ENCODE data around the gene ATP8B1. TPM values are rescaled to one million over a fixed set of nuclear protein-coding genes. Genes with fewer than 3 reads are reported as not detected.

The ATP8B1 gene
- total RNA-seq, 4 donors from 2014 or later, result 120 to 321 (median 252) TPM

DNA sequence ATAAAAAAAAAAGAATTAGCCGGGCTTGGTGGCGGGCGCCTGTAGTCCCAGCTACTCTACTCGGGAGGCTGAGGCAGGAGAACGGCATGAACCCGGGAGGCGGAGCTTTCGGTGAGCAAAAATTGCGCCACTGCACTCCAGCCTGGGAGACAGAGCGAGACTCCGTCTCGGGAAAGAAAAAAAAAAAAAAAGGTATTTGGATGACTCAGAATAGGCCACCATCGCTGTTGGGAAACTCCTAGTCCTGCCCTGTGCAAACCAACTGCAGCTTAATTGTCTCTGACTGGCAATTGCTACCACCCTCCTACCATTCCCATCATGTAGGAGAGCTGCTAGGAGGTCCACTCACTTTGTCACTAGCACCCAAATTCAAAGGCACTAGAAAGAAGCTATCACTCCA lies 43.5 kb downstream of the ATP8B1 start:
- DNase-seq, result no peak
- Histone ChIP-seq H3K4me1 (peaks cover 0 to 43% (median 20%) of the 10 kb centered on the region in 4 donors), H3K9me3 (no peaks in the 10 kb centered on the region), H3K36me3 (no peaks in the 10 kb centered on the region), H3K27me3 (no peaks in the 10 kb centered on the region), H3K4me3 (no peak overlapping the region), H3K27ac (peak overlapping the region; percentile 66 to 81 (median 76))
- WGBS, 2 donors (ENCODE audit: low coverage in 1 of 2), result 84 to 88% methylated on average over 11 to 13 of the region's 13 CpGs
- intact Hi-C loops (cut with DNase I; ENCODE audit: low total_unique reads), result no loop called here
- TF ChIP-seq POLR2A (IDR thresholded peaks at IDR 0.05) (no peak), CTCF (IDR thresholded peaks at IDR 0.05) (no peak), EP300 (IDR thresholded peaks at IDR 0.05; ENCODE audit: low read depth) (no peak), POLR2AphosphoS5 (IDR thresholded peaks at IDR 0.05) (no peak)
- in situ Hi-C loops (cut with MboI; ENCODE audit: low pct_ligation_motif_present in 1 of 4, low pct_unique_long_range_greater_than_20kb in 1 of 4, low sequenced_read_pairs in 3 of 4), result no loop called here

GRCh38 chr18:57755473-57756067 lies 47.5 kb downstream of the ATP8B1 start:
- Histone ChIP-seq H3K27me3 (no peaks in the 10 kb centered on the region), H3K4me1 (peaks cover 7 to 49% (median 25%) of the 10 kb centered on the region in 4 donors), H3K4me3 (no peak overlapping the region), H3K27ac (no peak overlapping the region), H3K36me3 (no peaks in the 10 kb centered on the region), H3K9me3 (no peaks in the 10 kb centered on the region)
- WGBS, 2 donors (ENCODE audit: low coverage in 1 of 2), result 62 to 89% methylated on average over 7 of the region's 7 CpGs
- no peak for DNase-seq
- intact Hi-C loops (cut with DNase I; ENCODE audit: low total_unique reads), result no loop called here
- in situ Hi-C loops (cut with MboI; ENCODE audit: low pct_ligation_motif_present in 1 of 4, low pct_unique_long_range_greater_than_20kb in 1 of 4, low sequenced_read_pairs in 3 of 4), result no loop called here
- TF ChIP-seq EP300 (IDR thresholded peaks at IDR 0.05; ENCODE audit: low read depth) (no peak), CTCF (IDR thresholded peaks at IDR 0.05) (no peak)

DNA sequence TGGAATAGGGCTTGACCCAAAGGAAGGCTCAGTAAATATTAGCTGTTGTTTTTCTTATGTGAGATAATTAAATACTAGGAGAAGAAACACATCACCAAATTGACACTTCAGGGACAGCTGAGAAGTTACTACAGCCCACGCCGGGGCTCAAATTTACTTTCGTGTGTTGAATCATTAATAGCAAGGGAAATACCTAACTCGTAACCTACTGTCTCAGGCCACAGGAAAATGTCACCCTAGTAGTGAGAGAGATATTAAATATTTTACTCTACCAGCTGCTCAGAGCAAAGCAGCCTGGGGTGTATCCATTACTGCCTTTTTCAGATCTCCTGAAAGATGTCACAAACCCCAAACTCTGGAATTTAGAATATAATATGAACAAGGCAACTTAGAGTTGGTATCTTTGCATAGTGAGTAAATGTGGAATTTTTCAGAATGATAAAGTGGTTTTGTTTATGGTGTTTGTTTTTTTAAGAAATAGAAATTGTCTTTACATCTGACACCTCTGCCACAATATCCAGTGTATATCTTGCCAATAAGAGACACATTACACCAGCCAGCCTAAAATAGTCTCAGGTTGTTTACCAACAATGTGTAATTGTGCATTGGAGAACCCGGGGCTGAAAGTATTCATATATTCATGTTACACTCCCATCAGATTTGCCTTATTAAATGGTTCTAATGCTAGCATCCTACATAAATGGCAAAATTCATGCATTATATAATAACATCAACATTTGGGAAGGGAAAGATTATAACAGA lies 48.4 kb downstream of the ATP8B1 start:
- no peaks in the 10 kb centered on the region for H3K36me3 ChIP-seq
- intact Hi-C loops (cut with DNase I; ENCODE audit: low total_unique reads) (no loop called here), in situ Hi-C loops (cut with MboI; ENCODE audit: low pct_ligation_motif_present in 1 of 4, low pct_unique_long_range_greater_than_20kb in 1 of 4, low sequenced_read_pairs in 3 of 4) (no loop called here)
- TF ChIP-seq POLR2A (IDR thresholded peaks at IDR 0.05) (no peak), EP300 (IDR thresholded peaks at IDR 0.05; ENCODE audit: low read depth) (no peak), POLR2AphosphoS5 (IDR thresholded peaks at IDR 0.05) (no peak), CTCF (IDR thresholded peaks at IDR 0.05) (no peak)
- H3K27me3 ChIP-seq, result no peaks in the 10 kb centered on the region
- no peaks in the 10 kb centered on the region for H3K9me3 ChIP-seq
- H3K4me3 ChIP-seq, result no peak overlapping the region
- 68 to 78% methylated on average over 5 of the region's 5 CpGs for WGBS, 2 donors (ENCODE audit: low coverage in 1 of 2)
- no peak for DNase-seq
- H3K4me1 ChIP-seq, result peaks cover 7 to 48% (median 24%) of the 10 kb centered on the region in 4 donors
- peak overlapping the region in 3 of 4 donors; percentile 0 to 36 (median 17) for H3K27ac ChIP-seq

GRCh38 chr18:57753063-57753462 lies 50.1 kb downstream of the ATP8B1 start:
- Histone ChIP-seq H3K27me3 (no peaks in the 10 kb centered on the region), H3K9me3 (no peaks in the 10 kb centered on the region), H3K27ac (peak overlapping the region; percentile 55 to 67 (median 62)), H3K4me1 (peaks cover 11 to 61% (median 37%) of the 10 kb centered on the region in 4 donors), H3K36me3 (no peaks in the 10 kb centered on the region), H3K4me3 (no peak overlapping the region)
- in situ Hi-C loops (cut with MboI; ENCODE audit: low pct_ligation_motif_present in 1 of 4, low pct_unique_long_range_greater_than_20kb in 1 of 4, low sequenced_read_pairs in 3 of 4), result no loop called here
- DNase-seq, result no peak
- WGBS, 2 donors (ENCODE audit: low coverage in 1 of 2), result 0 to 43% methylated on average over 1 of the region's 1 CpG
- TF ChIP-seq POLR2AphosphoS5 (IDR thresholded peaks at IDR 0.05), result no peak
- no peak for TF ChIP-seq POLR2A (IDR thresholded peaks at IDR 0.05)
- TF ChIP-seq CTCF (IDR thresholded peaks at IDR 0.05), result no peak
- no peak for TF ChIP-seq EP300 (IDR thresholded peaks at IDR 0.05; ENCODE audit: low read depth)
- intact Hi-C loops (cut with DNase I; ENCODE audit: low total_unique reads), result no loop called here

Data from transverse colon (tissue), 4 donors.